ENCODE results near the gene LIPT1. TPM values are rescaled to one million over a fixed set of nuclear protein-coding genes. Genes with fewer than 3 reads are reported as not detected.

LIPT1 gene
- total and polyA plus RNA-seq, 5 donors, result 5.8 to 12.4 (median 7.1) TPM

DNA sequence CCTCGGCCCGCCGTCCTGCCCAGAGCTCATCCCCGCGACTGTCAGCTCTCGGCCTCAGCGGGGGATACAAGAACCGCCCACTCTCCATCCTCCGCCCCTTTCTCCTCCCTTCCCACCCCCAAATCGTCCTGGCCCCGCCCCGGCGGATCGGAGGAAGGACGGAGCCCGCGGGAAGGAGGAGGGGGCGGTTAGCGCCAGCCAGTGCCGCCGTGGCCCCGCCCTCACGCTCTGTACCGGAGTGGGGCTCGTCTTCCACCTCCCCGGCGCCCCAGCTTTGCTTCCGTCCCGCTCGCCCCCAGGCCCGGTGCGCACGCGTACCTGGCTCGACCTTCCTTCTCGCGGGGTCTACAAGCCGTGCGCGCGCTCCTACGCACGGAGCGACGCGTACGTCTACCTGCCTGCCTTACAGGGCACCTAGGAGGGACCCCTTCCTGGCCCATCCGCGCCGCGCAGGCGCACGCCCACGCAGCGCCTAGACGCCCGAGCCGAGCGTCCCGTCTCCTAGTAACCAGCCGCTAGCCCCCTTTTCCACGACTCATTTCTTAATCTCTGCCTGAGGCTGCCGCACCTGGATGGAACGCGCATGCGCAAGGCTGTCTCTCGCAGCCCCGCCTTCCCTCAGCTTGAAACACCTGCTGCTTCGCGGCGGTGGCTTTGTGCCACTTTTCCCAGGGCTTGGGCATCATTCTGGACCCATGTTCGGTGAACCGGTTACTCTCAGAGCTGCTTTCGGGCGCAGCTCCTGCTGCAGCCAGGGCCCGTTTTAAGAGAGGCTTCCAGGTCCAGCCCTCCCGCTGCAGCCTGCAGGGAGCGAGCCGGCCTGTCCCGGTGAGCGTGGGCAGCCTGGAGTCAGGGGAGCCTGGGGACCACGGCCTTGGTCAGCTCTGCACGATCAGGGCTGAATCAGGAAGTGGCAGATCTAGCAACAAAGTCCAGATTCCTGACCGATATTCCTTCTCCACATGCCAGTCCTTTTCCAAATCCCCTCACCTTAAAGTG is 13.4 kb upstream of the LIPT1 start, which contains the start of gene C2orf15:
TSS of gene C2orf15 (plus strand) at position 598 of the 999 bp plus-strand sequence. CDS start 8,852 bp downstream, outside the sequence.
- under 1% methylated on average over 82 of the region's 84 CpGs for WGBS
- Histone ChIP-seq H3K4me1 (ENCODE audit: control insufficient read depth, insufficient read depth, low read length) (no peaks in the 10 kb centered on the region), H3K9me3 (ENCODE audit: control insufficient read depth, low read length) (no peaks in the 10 kb centered on the region), H3K4me3 (ENCODE audit: low read length) (peak within 1 kb of the TSS; percentile 72), H3K27ac (ENCODE audit: low read length) (peak within 1 kb of the TSS; percentile 58), H3K27me3 (ENCODE audit: control insufficient read depth, insufficient read depth) (no peaks in the 10 kb centered on the region)
- DNase-seq, result peak; percentile 93 to 97 (median 97)
- peak; percentile 99 for ATAC-seq
- intact Hi-C loops (cut with DNase I), result loop anchor here in 1 of 4 donors (2.0 kb wide), 1 partner anchor 25 kb away; no protein-coding TSS in a partner anchor

DNA sequence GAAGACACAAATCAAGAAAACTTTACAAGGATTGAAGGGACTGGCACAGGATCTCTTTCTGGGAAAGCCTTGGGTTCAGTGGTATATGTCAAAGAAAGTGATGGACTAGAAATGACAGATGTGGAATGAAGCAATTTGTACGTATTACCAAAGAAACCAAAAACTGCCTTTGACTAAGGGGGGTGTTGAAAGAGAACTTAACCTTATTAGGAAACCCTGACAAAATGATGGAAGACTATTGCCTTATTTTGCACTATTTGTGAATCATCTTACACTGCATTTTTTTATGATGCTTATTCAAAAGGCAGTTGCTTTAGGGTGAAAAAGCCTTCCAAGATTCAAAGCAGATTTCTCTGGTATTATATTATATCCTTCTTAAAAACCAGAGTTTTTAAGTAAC is 4.1 kb upstream of the LIPT1 start:
- 78% methylated on average over 1 of the region's 1 CpG for WGBS
- Histone ChIP-seq H3K27me3 (ENCODE audit: control insufficient read depth, insufficient read depth) (no peaks in the 10 kb centered on the region), H3K9me3 (ENCODE audit: control insufficient read depth, low read length) (no peaks in the 10 kb centered on the region), H3K27ac (ENCODE audit: low read length) (no peak overlapping the region), H3K4me3 (ENCODE audit: low read length) (no peak overlapping the region), H3K4me1 (ENCODE audit: control insufficient read depth, insufficient read depth, low read length) (peaks cover 4% of the 10 kb centered on the region)
- ATAC-seq (no peak), DNase-seq (no peak)
- intact Hi-C loops (cut with DNase I), result no loop called here

DNA sequence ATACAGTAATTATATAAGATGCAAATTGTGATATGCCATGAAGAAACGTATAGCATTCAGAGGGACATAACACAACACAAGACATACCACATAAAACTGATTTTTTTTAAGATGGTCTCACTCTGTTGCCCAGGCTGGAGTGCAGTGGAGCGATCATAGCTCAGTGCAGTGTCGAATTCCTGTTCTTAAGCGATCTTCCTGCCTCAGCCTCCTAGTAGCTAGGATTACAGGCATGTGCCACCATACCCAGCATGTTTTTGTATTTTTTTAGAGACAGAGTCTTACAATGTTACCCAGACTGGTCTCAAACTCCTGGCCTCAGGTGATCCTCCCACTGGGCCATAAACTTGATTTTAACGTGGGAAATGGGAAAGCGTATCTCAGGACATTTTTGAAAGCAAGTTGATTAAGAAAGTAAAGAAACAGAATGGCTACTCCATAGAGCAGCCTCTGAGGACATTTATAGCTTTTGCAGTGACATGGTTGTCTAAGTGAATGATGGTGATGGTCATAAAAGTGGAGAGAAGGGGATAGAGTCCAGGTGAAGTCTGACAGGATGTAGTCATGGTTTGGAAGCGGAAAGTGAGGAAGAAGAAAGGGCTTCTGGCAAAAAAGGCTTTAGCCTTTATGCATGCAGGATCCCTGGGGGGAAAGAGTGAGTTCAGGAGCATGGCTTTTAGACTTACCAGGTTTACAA is 2.4 kb upstream of the LIPT1 start:
- Histone ChIP-seq H3K27ac (ENCODE audit: low read length) (no peak overlapping the region), H3K9me3 (ENCODE audit: control insufficient read depth, low read length) (no peaks in the 10 kb centered on the region), H3K4me3 (ENCODE audit: low read length) (no peak overlapping the region), H3K4me1 (ENCODE audit: control insufficient read depth, insufficient read depth, low read length) (peaks cover 4% of the 10 kb centered on the region), H3K27me3 (ENCODE audit: control insufficient read depth, insufficient read depth) (no peaks in the 10 kb centered on the region)
- WGBS, result 90% methylated on average over 7 of the region's 7 CpGs
- intact Hi-C loops (cut with DNase I), result no loop called here
- DNase-seq, result no peak
- no peak for ATAC-seq

DNA sequence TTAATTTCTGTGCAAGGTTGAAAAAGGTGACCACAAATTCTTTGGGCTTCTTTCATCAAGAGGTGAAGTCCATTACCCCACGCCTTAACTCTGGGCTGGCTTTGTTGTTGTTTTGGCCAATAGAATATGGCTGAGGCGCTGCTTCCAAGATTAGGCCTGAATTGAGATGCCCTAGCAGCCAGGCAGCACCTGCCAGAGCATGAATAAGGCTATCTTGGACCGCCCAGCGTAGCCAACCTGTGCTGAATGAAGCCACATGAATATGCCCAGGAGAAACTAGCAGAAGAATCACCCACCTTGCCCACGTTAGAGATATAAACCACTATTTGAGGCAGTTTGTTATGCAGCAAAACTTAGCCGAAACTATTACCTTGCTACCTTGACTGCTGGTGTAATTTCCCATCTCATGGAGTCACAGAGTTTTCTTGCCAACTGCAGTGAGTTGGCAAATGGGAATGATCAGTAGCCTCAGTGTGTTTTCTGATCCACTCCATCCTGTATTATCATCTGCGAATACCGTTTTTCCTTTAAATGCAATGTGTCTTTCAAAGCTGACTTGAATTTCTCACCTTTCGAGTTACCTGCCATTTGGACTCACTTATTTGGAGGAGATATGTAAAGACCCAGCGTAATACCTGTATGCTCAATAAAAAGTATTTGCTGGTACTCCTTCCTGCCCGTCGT is 704 bp upstream of the LIPT1 start:
- Histone ChIP-seq H3K27me3 (ENCODE audit: control insufficient read depth, insufficient read depth) (no peaks in the 10 kb centered on the region), H3K4me3 (ENCODE audit: low read length) (peak overlapping the region; percentile 71), H3K4me1 (ENCODE audit: control insufficient read depth, insufficient read depth, low read length) (peaks cover 4% of the 10 kb centered on the region), H3K9me3 (ENCODE audit: control insufficient read depth, low read length) (no peaks in the 10 kb centered on the region), H3K27ac (ENCODE audit: low read length) (peak overlapping the region; percentile 91)
- no peak for DNase-seq
- ATAC-seq, result no peak
- intact Hi-C loops (cut with DNase I), result no loop called here
- 49% methylated on average over 12 of the region's 12 CpGs for WGBS

DNA sequence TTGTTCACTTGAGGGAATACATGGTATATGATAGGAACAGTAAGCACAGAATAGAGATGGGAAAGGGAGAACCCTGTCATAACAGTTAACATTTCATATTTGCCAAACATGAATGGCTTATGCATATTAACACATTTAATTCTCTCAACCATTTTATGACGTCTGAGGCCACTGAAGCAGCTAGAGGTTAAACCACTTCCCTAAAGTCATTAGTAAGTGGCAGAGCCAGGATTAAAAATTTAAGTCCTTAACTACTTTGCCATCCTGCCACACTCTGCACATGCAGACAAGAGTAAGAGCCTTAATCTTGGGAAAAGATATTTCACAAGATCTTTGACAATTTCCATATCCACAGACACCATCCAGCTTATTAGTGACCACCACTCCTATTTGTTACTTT is 2.1 kb downstream of the LIPT1 start:
- Histone ChIP-seq H3K4me3 (ENCODE audit: low read length) (no peak overlapping the region), H3K27me3 (ENCODE audit: control insufficient read depth, insufficient read depth) (no peaks in the 10 kb centered on the region), H3K4me1 (ENCODE audit: control insufficient read depth, insufficient read depth, low read length) (peaks cover 4% of the 10 kb centered on the region), H3K27ac (ENCODE audit: low read length) (no peak overlapping the region), H3K9me3 (ENCODE audit: control insufficient read depth, low read length) (no peaks in the 10 kb centered on the region)
- WGBS, result 57% methylated on average over 1 of the region's 1 CpG
- DNase-seq, result no peak
- intact Hi-C loops (cut with DNase I), result no loop called here
- no peak for ATAC-seq

DNA sequence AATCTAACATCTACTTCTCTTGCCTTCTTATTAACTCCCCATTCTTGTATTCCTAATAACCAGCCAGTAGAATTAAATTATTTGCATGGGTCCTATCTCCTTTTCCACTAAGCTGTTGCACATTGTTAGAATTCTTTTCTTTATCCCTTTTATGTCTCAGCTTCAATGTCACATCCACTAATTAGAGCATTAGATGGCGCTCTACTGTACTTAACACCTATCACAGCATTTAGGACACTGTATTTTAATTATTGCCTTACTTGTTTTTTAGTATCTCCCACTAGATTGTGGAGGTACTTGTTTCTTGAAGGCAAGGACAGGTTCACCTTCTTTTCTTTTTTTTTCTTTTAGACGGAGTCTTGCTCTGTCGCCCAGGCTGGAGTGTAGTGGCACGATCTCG is 3.8 kb downstream of the LIPT1 start:
- ATAC-seq (no peak), DNase-seq (no peak)
- H3K4me3 ChIP-seq (ENCODE audit: low read length), result no peak overlapping the region

DNA sequence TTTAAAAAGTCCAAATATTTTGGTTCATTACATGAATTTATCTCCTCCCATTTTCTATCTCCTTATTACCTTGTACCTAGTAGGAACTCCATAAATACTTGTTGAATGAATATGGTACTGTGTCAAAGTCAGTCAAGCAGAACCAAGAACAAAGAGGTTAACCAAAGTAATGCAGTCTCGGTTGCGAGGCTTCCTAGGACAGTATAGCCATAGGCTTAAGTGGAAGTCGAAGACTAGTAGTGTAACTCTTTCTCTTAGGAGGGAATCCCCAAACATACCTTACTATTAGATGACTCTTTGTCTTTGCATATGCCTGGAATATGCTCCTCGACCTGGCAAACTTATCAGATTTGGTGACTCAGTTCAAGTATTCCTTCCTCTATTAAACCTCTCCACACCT is 4.8 kb downstream of the LIPT1 start:
- Histone ChIP-seq H3K9me3 (ENCODE audit: control insufficient read depth, low read length) (no peaks in the 10 kb centered on the region), H3K27ac (ENCODE audit: low read length) (no peak overlapping the region), H3K4me3 (ENCODE audit: low read length) (no peak overlapping the region), H3K27me3 (ENCODE audit: control insufficient read depth, insufficient read depth) (no peaks in the 10 kb centered on the region), H3K4me1 (ENCODE audit: control insufficient read depth, insufficient read depth, low read length) (no peaks in the 10 kb centered on the region)
- WGBS, result 86% methylated on average over 4 of the region's 4 CpGs
- no peak for DNase-seq
- ATAC-seq, result no peak
- intact Hi-C loops (cut with DNase I), result no loop called here

More for the DNA sequence above, 3.8 kb downstream of the LIPT1 start:
- WGBS, result 89% methylated on average over 5 of the region's 5 CpGs
- Histone ChIP-seq H3K27me3 (ENCODE audit: control insufficient read depth, insufficient read depth) (no peaks in the 10 kb centered on the region), H3K27ac (ENCODE audit: low read length) (no peak overlapping the region), H3K9me3 (ENCODE audit: control insufficient read depth, low read length) (no peaks in the 10 kb centered on the region), H3K4me1 (ENCODE audit: control insufficient read depth, insufficient read depth, low read length) (peaks cover 4% of the 10 kb centered on the region)
- intact Hi-C loops (cut with DNase I), result no loop called here

DNA sequence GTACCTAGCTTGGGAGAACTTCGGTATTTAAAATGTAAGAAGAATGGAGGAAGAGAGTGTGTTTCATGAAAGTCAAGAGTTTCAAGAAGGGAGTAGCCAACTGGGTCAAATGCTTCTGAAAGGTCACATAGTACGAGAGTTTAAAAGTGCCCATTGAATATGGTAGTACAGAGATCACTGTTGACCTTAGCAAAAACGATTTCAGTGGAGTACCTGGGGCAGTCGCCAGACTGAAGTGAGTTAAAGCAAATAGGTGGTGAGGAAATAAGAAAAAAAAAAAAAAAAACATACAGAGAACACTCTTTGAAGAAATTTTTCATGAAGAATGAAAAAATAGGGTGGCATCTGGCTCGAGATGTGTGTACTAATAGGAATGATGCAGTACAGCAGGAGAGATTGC is 11.5 kb downstream of the LIPT1 start:
- no peak overlapping the region for H3K27ac ChIP-seq (ENCODE audit: low read length)
- no peak for ATAC-seq

DNA sequence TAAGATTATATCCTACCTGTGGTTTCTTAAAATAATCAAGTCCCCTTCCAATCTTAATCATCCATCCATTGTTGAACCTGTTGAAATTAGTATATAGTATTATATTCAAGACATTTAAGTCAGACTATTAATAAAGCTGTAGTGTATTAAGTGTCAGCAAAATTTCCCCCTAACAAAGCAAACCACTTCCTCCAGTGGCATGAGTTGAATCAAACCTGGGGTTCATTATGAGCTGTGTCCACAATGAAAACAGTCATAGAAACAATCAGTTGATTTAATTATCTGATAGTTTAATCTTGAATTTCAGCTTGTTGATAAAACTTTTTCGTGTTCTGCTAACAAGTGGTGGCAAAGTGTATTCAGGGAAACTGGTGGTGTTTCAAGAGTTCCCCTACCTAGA is 14.8 kb downstream of the LIPT1 start:
- DNase-seq (no peak), ATAC-seq (no peak)
- intact Hi-C loops (cut with DNase I), result no loop called here
- no peaks in the 10 kb centered on the region for H3K9me3 ChIP-seq (ENCODE audit: control insufficient read depth, low read length)
- 57% methylated on average over 1 of the region's 1 CpG for WGBS
- H3K4me1 ChIP-seq (ENCODE audit: control insufficient read depth, insufficient read depth, low read length), result no peaks in the 10 kb centered on the region
- H3K4me3 ChIP-seq (ENCODE audit: low read length), result no peak overlapping the region
- H3K27ac ChIP-seq (ENCODE audit: low read length), result no peak overlapping the region
- no peaks in the 10 kb centered on the region for H3K27me3 ChIP-seq (ENCODE audit: control insufficient read depth, insufficient read depth)

More for the DNA sequence above, 11.5 kb downstream of the LIPT1 start:
- Histone ChIP-seq H3K4me1 (ENCODE audit: control insufficient read depth, insufficient read depth, low read length) (no peaks in the 10 kb centered on the region), H3K9me3 (ENCODE audit: control insufficient read depth, low read length) (no peaks in the 10 kb centered on the region), H3K4me3 (ENCODE audit: low read length) (no peak overlapping the region), H3K27me3 (ENCODE audit: control insufficient read depth, insufficient read depth) (no peaks in the 10 kb centered on the region)
- no peak for DNase-seq
- intact Hi-C loops (cut with DNase I), result loop anchor here in 1 of 4 donors (2.0 kb wide), 1 partner anchor 23 kb away; no protein-coding TSS in a partner anchor
- 88% methylated on average over 5 of the region's 5 CpGs for WGBS

DNA sequence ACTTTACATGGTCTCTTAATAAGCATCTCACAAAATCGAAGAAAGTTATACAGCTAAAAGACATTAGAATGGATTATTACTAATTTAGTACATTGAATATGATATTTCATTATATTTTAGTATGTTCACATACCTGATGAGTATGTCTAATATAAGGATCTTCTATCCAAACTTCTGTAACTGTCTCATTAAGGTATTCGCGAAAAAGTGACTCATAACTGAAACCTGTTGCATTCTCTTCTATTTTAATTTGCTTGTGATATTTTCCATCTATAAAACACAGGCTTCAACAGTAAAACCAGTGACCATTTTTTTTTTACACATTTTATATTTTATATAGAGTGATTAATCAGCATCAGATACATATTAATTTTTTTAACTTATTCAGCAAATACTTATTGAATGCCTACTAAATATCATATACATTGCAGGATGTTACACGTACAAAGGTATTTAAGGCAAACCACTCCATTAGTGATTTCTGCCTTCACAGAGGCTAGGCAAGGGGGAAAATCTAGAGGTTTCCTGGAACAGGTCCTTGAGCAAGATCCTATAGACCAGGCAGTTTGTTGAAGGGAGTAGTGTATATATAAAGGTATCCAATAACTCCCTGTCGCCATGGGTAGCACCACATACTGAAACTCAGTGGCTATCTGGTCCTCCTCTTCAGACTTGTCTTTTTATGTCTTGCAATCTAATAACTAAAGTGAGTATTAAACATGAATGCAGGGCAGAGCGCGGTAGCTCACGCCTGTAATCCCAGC is 16.8 kb downstream of the LIPT1 start:
- 96% methylated on average over 8 of the region's 8 CpGs for WGBS
- intact Hi-C loops (cut with DNase I), result no loop called here
- no peak for ATAC-seq

More for the DNA sequence above, 16.8 kb downstream of the LIPT1 start:
- Histone ChIP-seq H3K27ac (ENCODE audit: low read length) (no peak overlapping the region), H3K4me3 (ENCODE audit: low read length) (no peak overlapping the region), H3K9me3 (ENCODE audit: control insufficient read depth, low read length) (no peaks in the 10 kb centered on the region), H3K4me1 (ENCODE audit: control insufficient read depth, insufficient read depth, low read length) (no peaks in the 10 kb centered on the region), H3K27me3 (ENCODE audit: control insufficient read depth, insufficient read depth) (no peaks in the 10 kb centered on the region)
- DNase-seq, result no peak
